SK-N-SH treated with all-trans-retinoic acid at 6 μM for 48 hours (cell line): ENCODE data around the gene MARCHF10.

Experiments
- CREB5 ChIP-seq: fragments of 250-450 bp; sonication (Bioruptor Pico); IDR thresholded peaks from 2 replicates; pipeline ENCODE4 v1.5.1; 2020; ENCODE audit warnings: low read depth, mild to moderate bottlenecking, moderate library complexity
- OSR1 ChIP-seq: fragments of 250-450 bp; sonication (Bioruptor Pico); IDR thresholded peaks from 2 replicates; pipeline ENCODE4 v1.8.0; 2022; ENCODE audit warnings: moderate library complexity, mild to moderate bottlenecking, inconsistent platforms
- SNAI2 ChIP-seq: fragments of 250-450 bp; sonication (Bioruptor Pico); IDR thresholded peaks from 2 replicates; pipeline ENCODE4 v1.5.0; 2020; ENCODE audit warnings: mild to moderate bottlenecking, moderate library complexity
- TCF4 ChIP-seq: fragments of 250-450 bp; sonication (Bioruptor Pico); IDR thresholded peaks from 2 replicates; pipeline ENCODE4 v1.8.0; 2021; ENCODE audit warnings: mild to moderate bottlenecking, moderate library complexity, borderline replicate concordance

- TF ChIP-seq OSR1 (CRISPR knock-in tag) = no peak
- no peak for TF ChIP-seq SNAI2 (CRISPR knock-in tag)
- TF ChIP-seq CREB5 (CRISPR knock-in tag) = no peak
- no peak for TF ChIP-seq TCF4 (CRISPR knock-in tag)
Observed at GRCh38 chr17:62791767-62792446, 16.2 kb downstream of the MARCHF10 start.
